Colon (tissue), 2 donors: ENCODE results near the gene NSUN7.
"Not testable (repeated sequence)": the region's sequence is repeated elsewhere in the genome, so short reads cannot be mapped to it uniquely, and the experiment has no call there.

ENCODE experiments used
- FAIRE-seq: peaks from 2 replicates; lab custom pipeline; 2012; peaks lifted over from hg19 to GRCh38; lab: Jason Lieb, UNC
- donor health status: control.
- donor health status: control.

The NSUN7 gene

GRCh38 chr4:40817157-40817556 lies 67.4 kb downstream of the NSUN7 start:
- FAIRE-seq: not testable (repeated sequence)

- FAIRE-seq: no peak
Measured at GRCh38 chr4:40820101-40820500, 70.3 kb downstream of the NSUN7 start.

GRCh38 chr4:40822420-40823166 lies 72.8 kb downstream of the NSUN7 start:
- FAIRE-seq: no peak

GRCh38 chr4:40825014-40825838 lies 75.5 kb downstream of the NSUN7 start:
- FAIRE-seq: no peak

GRCh38 chr4:40826821-40827220 lies 77.1 kb downstream of the NSUN7 start:
- no peak for FAIRE-seq

- FAIRE-seq: no peak
Measured at GRCh38 chr4:40827758-40828157, 78.0 kb downstream of the NSUN7 start.

- no peak for FAIRE-seq
Measured at GRCh38 chr4:40828661-40829060, 78.9 kb downstream of the NSUN7 start.

GRCh38 chr4:40829586-40829985 lies 79.8 kb downstream of the NSUN7 start:
- no peak for FAIRE-seq

GRCh38 chr4:40831146-40831907 lies 81.6 kb downstream of the NSUN7 start:
- FAIRE-seq: no peak

- no peak for FAIRE-seq
Measured at GRCh38 chr4:40832175-40832574, 82.4 kb downstream of the NSUN7 start.

GRCh38 chr4:40833212-40833611 lies 83.5 kb downstream of the NSUN7 start:
- FAIRE-seq: no peak

- no peak for FAIRE-seq
Measured at GRCh38 chr4:40837094-40837870, 87.5 kb downstream of the NSUN7 start.

- FAIRE-seq: no peak
Measured at GRCh38 chr4:40838742-40839141, 89.0 kb downstream of the NSUN7 start.

GRCh38 chr4:40840255-40840984 lies 90.7 kb downstream of the NSUN7 start:
- FAIRE-seq: no peak

- no peak for FAIRE-seq
Measured at GRCh38 chr4:40840985-40841571, 91.3 kb downstream of the NSUN7 start.

- FAIRE-seq: no peak
Measured at GRCh38 chr4:40842318-40842717, 92.6 kb downstream of the NSUN7 start.

GRCh38 chr4:40842725-40843423 lies 93.1 kb downstream of the NSUN7 start:
- no peak for FAIRE-seq

- no peak for FAIRE-seq
Measured at GRCh38 chr4:40843696-40844095, 93.9 kb downstream of the NSUN7 start.

- no peak for FAIRE-seq
Measured at GRCh38 chr4:40844261-40844660, 94.5 kb downstream of the NSUN7 start.

- no peak for FAIRE-seq
Measured at GRCh38 chr4:40845154-40845835, 95.5 kb downstream of the NSUN7 start.
